Gastroesophageal sphincter (tissue), 3 donors: ENCODE measurements around the gene SSBP4.

Experiments used
- CTCF ChIP-seq, 4 experiments: fragments of 200-600 bp in 2 of 4; fragments of 450-650 bp in 2 of 4; sonication (generic) in 1 of 4; IDR thresholded peaks; one replicate each; pipeline ENCODE4 v1.5.1; 2017 to 2019; ENCODE audit warnings: antibody characterized with exemption in 4 of 4, mild to moderate bottlenecking in 2 of 4, moderate library complexity in 2 of 4
- POLR2AphosphoS5 ChIP-seq: sonication (generic); formaldehyde crosslinking; IDR thresholded peaks from one replicate; pipeline ENCODE4 v1.6.1; 2017; ENCODE audit warnings: antibody characterized with exemption

- no peak for TF ChIP-seq CTCF (IDR thresholded peaks at IDR 0.05)
- TF ChIP-seq POLR2AphosphoS5, result no peak
These were observed 4.6 kb upstream of the SSBP4 start for GRCh38 chr19:18414504-18415177.
